Stimulated activated CD8-positive, alpha-beta memory T cell treated with anti-CD3 and anti-CD28 coated beads, Interleukin-15, amount 100 ng/mL, for 48 hours (primary cell): ENCODE measurements around the gene MRPL21.
A peak's percentile ranks its signal among the peaks of the same experiment; 100 is the strongest.

Experiments
- DNase-seq, 2 donors: peaks; one replicate each; pipeline ENCODE4 v3.0.0-alpha.2; 2020; ENCODE audit warnings: low read depth in 2 of 2

MRPL21 gene

DNA sequence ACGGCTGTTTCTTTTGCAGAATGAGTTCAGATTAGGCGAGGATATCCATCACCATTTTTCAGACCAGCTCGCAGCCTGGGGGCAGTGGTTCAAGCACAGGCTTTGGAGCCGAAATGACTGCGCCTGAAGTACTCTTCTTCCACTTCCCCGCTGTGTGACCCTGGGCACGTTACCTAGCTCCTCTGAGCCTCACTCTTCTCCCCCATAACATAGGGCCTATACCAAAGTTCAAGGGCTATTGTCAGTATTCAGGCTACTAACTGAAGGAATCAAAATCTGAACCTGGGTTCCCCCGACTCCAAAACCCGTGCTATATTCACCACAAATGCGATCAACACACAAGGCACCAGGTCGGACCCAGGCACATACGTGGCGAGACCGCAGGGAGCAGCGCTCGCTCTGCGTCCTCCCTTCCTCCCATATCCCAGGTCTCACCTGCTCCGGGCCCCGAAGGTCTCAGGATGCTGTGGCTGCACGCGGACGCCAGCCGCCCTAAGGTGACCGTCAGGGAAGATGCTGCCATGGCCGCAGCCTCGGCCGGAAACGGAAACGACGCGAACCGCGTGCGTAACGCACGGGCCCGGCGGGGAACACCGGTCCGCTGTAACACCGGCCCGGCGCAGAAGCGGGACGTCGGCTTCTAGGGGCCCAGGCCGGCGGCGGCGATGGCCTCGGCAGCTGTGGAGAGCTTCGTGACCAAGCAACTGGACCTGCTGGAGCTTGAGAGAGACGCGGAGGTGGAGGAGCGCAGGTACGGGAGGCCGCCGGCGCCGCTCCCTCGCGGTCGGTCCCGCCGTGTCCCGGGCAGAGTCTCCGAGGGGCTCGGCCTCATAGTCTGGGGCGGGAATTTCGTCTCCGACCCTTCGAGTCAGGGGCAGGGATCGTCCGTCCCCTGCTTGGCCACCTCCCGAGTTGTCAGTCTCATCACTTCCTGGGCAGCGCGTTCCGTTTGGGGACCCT is at the start of gene MRPL21, which contains the start of gene IGHMBP2:
TSS of gene MRPL21 (minus strand) at position 545 of the 960 bp plus-strand sequence. CDS start at position 523, 22 bp downstream.
TSS of gene IGHMBP2 (plus strand) at position 604 of the 960 bp plus-strand sequence. CDS start at position 666, 62 bp downstream.
- peak; percentile 82 to 83 for DNase-seq

GRCh38 chr11:68950762-68951161 is 47.1 kb upstream of the MRPL21 start:
- DNase-seq, result no peak

DNA sequence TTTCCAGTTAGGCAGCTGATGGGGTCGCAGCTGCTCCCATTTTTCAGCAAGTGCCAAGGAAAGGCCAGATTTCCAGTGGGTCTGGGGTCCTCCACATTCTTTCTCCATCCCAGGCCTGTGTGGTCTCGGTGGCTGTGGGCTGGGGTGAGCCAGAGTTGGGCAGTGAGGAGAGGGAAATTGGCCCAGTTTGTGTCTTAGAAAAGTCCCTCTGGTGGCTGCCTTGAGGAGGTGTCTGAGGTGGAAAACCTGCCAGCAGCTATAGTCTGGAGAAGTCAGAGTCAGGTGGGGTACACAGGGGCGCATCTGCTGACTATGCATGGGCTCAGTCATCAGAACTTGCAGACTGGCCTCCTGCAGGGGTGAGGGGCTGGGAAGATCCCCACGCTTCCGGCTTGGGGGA is 46.6 kb upstream of the MRPL21 start:
- DNase-seq, result no peak

- DNase-seq, result no peak
Measured at GRCh38 chr11:68948935-68949334, 45.3 kb upstream of the MRPL21 start.

DNA sequence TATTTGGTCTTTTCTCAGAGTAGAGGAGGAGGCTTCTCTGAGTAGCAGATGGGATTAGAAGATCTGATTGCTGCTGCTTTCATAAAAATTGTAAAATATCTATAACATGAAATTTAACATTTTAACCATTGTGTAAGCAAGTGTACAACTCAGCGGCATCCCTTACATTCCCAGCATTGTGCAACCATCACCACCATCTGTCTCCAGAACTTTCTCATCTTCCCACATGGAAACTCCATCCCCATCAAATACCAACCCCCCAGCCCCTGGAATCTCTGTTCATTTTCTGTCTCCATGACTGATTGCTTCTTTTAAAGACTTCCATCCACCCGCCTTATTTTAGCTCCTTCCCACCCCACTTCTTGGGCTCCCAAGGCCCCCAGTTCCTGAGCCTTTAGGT is 44.9 kb upstream of the MRPL21 start:
- no peak for DNase-seq

DNA sequence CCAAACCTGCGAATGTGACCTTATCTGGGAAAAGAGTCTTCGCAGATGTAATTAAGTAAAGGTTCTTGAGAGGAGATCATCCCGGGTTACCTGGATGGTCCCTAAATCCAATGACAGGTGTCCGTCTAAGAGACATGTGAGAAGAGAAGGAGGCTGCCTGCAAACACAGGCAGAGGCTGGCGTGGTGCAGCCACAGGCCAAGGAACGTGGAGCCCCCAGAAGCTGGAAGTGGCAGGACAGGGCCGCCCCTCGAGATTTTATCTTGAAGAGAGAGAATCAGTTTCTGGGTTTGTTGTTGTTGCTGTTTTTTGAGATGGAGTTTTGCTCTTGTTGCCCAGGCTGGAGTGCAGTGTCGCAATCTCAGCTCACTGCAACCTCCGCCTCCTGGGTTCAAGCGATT is 43.5 kb upstream of the MRPL21 start:
- DNase-seq, result no peak

GRCh38 chr11:68946416-68947090 is 42.9 kb upstream of the MRPL21 start:
- DNase-seq, result no peak

DNA sequence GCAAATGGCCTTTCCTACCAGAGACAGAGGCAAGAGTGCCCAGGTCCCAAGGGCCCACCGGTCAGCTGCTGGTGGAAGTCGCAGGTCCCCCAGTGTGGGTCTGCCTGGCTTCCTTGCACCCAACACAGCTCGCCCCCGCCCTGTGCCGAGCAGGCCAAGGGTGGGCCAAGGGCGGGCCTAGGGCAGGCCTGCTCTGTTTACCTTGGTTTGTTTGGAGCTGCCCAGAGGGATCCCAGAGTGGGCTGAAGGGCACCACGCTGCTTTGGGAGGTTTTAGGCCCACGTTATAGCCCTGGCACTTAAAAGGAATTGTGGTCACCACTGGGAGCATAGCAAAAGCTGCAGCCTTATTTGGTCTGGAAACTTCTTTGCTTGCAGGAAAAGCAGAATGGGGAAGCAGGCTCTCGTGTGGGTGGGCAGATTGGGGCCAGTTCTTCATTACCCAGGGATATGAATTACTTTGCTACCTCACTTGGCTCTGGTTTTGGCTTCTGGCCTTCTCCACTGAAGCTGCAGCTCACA is 39.2 kb upstream of the MRPL21 start:
- no peak for DNase-seq

DNA sequence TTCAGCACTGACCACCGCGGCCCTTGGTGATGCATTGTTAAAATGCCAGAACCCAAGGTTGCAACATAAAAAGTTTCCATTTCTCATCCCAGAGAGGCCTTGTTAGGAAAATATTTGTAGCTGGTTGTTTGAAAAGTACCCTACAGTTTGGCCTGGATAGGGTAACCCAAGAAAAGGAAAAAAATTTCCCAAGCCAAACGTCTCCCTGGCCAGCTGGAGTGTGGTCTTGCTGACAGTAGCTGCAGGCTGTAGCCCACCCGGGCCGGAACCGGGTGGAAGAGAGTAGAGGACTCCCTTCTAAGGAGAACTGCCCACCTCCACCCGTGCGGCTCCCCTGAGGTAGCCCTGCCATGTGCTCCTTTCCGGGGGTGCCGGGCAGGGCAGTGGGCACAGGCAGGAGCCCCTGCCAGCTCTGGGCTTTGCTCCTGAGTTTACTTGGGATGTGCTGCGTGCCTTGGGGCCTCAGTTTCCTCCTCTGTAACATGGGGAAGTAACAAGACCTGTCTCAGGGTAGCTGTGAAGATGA is 38.5 kb upstream of the MRPL21 start:
- DNase-seq, result no peak

DNA sequence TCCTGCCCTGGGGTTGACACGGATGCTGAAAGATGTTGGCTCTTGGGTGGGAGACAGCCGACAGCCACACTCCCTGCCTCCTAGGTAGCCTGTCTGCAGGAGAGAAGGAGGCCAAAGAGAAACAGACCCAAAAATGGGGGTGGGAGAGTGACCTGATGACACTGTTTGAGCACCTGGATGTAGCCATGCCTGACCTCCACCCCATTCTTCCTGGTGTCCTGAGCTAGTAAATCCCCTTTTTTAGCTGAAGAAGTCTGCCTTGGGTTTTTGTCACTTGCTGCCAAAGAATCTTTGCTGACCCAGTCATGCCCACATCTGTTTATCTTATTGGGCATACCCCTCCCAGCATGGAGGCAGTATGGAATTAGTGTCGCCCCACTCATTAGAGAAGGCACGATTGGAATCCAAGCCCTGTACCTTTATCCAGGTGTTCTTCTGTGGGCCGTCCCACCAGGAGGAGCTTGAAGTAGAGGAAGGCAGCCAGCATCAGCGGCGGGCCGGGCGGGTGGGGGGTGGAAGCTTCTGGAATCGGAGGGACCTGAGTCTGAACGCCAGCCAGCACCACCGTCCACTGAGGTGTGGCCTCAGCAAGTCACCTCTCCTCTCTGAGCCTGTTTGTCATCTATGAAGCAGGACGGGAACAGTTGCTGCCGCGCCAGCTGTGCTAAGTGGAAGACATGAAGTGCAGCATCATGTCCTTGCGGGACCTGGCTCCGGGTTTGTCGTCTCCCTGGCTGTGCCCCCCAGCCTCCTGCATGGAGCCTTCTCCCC is 37.9 kb upstream of the MRPL21 start:
- DNase-seq, result no peak

DNA sequence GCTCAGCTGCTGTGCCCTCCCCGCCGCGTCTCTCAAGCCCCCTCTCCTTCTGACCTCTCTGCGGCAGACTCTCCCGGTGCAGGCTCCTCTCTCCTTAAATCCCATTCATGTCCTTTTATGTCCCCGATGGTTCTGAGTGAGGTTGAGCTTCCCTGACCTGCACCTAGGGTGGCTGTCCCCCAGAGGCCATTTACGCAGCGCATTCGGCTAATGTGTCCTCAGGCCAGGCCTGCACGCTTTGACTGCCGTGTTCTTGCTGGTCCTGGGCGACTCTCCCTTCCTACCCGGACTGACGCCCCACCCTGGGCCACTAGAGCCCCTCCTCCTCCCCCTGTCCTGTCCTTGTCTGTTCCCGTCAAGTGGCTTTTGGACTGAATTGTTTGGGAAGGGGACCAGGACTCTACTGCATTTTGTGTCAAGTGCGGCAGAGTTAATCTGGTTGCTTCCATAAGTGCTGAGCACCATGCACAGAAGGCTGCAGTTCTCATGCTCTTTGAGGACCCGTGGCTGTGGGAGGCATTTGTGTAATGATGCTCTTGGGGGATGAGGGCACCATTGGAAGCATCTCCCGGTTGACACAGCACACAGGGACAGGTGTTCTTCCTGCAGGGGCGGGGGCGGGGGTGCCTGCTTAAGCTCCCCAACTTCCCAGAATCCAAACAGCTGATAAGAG is 37.2 kb upstream of the MRPL21 start:
- DNase-seq, result no peak

GRCh38 chr11:68939583-68940555 is 36.2 kb upstream of the MRPL21 start:
- no peak for DNase-seq

DNA sequence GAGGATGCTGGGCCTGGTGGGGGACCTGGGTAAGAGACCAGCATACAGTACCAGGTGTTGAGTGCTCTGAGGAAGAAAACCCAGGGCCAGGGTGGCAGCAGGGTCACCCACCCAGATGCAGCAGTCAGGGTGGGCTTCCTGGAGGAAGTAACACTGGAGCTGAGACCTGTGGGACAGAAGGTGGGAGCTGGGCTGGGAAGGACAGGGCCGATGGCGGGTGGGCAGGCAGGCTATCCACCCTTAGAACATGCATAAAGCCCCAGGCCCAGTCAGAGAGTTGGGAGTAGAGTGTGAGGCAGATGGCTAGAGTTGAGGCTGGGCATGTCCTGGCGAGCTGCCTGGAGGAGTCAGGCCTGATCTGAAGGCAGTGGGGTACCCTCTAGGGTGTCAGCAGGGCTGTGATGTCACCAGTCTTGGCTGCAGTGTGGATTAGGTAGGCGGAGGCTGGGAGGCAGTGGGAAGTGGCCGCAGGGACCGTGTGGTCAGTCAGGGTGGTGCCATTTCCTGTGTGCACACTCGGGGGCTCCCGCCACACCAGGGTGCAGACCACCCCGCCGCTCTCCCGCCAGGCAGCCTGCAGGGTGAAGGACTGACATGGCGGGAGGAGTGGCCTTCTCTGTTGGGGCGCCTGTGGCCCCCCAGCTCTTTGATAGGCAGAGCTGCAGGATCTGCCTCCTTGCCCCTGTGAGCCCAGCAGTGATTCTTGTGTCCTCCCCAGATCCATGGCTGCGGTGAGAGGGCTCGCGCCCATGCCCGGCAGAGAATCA is 35.4 kb upstream of the MRPL21 start:
- DNase-seq, result no peak

- DNase-seq, result no peak
Measured at GRCh38 chr11:68938088-68938487, 34.5 kb upstream of the MRPL21 start.

- DNase-seq, result no peak
Measured at GRCh38 chr11:68936676-68937620, 33.3 kb upstream of the MRPL21 start.

GRCh38 chr11:68936358-68936636 is 32.7 kb upstream of the MRPL21 start:
- DNase-seq, result no peak

DNA sequence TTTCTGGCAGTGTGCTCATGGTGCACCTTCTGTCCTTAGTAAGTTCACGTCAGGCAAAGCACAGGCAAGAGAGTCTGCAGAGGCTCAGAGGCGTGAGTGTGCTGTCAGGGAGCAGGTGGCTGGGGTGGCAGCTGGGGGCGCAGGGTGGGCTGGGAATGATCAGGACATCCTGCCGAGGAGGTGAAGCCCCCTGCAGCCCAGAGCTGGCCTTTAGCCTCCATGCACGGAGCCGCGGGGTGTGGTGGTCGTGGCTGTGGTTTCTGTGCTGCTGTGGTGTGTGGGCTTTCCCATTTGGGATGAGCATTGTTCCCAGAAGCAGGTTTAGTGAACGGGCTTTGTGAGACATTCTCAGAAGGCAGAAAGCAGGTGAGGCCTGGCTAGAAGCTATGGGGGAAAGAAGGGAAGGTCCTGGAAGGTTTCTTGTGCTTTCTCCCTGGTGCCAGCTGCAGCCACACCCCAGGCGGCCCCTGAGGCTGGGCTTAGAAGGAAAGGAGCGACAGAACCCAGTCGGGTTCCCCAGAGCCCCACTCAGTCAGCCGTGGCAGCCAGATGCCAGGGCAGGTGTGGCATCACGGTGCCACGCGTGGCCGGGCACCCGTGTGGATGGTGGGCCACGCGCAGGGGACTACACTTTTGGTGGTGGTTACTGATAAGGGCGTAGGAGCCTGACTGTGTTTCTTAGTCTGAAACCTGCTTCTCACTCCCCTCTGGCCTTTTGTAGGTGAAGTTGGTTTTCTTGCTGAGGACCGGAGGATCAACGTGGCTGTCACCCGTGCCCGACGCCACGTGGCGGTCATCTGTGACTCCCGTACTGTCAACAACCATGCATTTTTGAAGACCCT is 32.1 kb upstream of the MRPL21 start:
- no peak for DNase-seq
